GM12892 (cell line): Measurements from ENCODE around the gene STAC2.

Source experiments
- DNase-seq: peaks from one replicate; pipeline ENCODE4 v3.0.0; 2011; ENCODE audit not compliant: insufficient read length
- FAIRE-seq: peaks from 2 replicates; lab custom pipeline; 2011; peaks lifted over from hg19 to GRCh38; lab: Jason Lieb, UNC
- POLR2A ChIP-seq: IDR thresholded peaks from 2 replicates; pipeline ENCODE4 v1.6.1; 2011; ENCODE audit warnings: low read depth, low read length, control low read depth
- POLR2AphosphoS5 ChIP-seq: IDR thresholded peaks from 2 replicates; pipeline ENCODE4 v1.6.1; 2011; ENCODE audit warnings: low read depth, low read length, control low read depth
- TAF1 ChIP-seq: IDR thresholded peaks from 2 replicates; pipeline ENCODE4 v1.6.1; 2011; ENCODE audit warnings: low read depth, mild to moderate bottlenecking, control low read depth, low read length, borderline replicate concordance

STAC2 gene

GRCh38 chr17:39164675-39165143 is 61.0 kb downstream of the STAC2 start:
- peak; percentile 65 for FAIRE-seq
- no peak for TF ChIP-seq TAF1
- TF ChIP-seq POLR2A, result no peak
- no peak for TF ChIP-seq POLR2AphosphoS5
- DNase-seq, result peak; percentile 96

GRCh38 chr17:39161962-39162361 is 63.8 kb downstream of the STAC2 start:
- TF ChIP-seq TAF1, result no peak
- no peak for TF ChIP-seq POLR2AphosphoS5
- no peak for TF ChIP-seq POLR2A
- FAIRE-seq (no peak), DNase-seq (no peak)
